Adrenal gland (tissue), 12 donors: ENCODE results near the gene ZNF469. TPM values are rescaled to one million over a fixed set of nuclear protein-coding genes. Genes with fewer than 3 reads are reported as not detected.
"Not testable (repeated sequence)": the region's sequence is repeated elsewhere in the genome, so short reads cannot be mapped to it uniquely, and the experiment has no call there.

Source experiments
- DNase-seq, 7 donors: peaks; one replicate each; pipeline ENCODE4 v3.0.0-alpha.2; 2019 to 2020
- H3K27ac ChIP-seq, 5 donors: fragments of 200-600 bp; sonication (generic) in 4 of 5; 1 replicate in 3 of 5; 2 replicates in 2 of 5; pipeline versions ENCODE4 v1.5.1 to v1.8.0; 2016 to 2020; ENCODE audit warnings: mild to moderate bottlenecking in 1 of 5
- H3K27me3 ChIP-seq: fragments of 200-600 bp; 2 replicates; pipeline ENCODE4 v1.8.0; 2021
- H3K36me3 ChIP-seq, 2 donors: fragments of 200-600 bp; replicated peaks in 1 of 2; 1 replicate in 1 of 2; 2 replicates in 1 of 2; pipeline versions ENCODE4 v1.5.1 to v1.8.0; 2018 to 2022
- H3K4me1 ChIP-seq, 2 donors: fragments of 200-600 bp; replicated peaks in 1 of 2; 1 replicate in 1 of 2; 2 replicates in 1 of 2; pipeline versions ENCODE4 v1.5.1 to v1.8.0; 2018 to 2021
- H3K4me3 ChIP-seq, 4 donors: fragments of 200-600 bp; sonication (generic) in 3 of 4; one replicate each; pipeline ENCODE4 v1.5.1; 2016 to 2018
- H3K9me3 ChIP-seq, 3 donors: fragments of 200-600 bp; sonication (generic) in 1 of 3; replicated peaks in 1 of 3; 1 replicate in 2 of 3; 2 replicates in 1 of 3; pipeline versions ENCODE4 v1.5.1 to v1.8.0; 2016 to 2021
- CTCF ChIP-seq, 6 experiments: fragments of 450-650 bp in 4 of 6; fragments of 200-600 bp in 2 of 6; sonication (generic) in 1 of 6; IDR thresholded peaks; 1 replicate in 5 of 6; 2 replicates in 1 of 6; pipeline versions ENCODE4 v1.5.1 to v1.8.0; 2016 to 2021; ENCODE audit warnings: antibody characterized with exemption in 6 of 6, mild to moderate bottlenecking in 2 of 6, moderate library complexity in 1 of 6
- POLR2A ChIP-seq, 2 donors: fragments of 450-650 bp; IDR thresholded peaks; one replicate each; pipeline ENCODE4 v1.6.1; 2017; ENCODE audit warnings: antibody characterized with exemption in 2 of 2, mild to moderate bottlenecking in 2 of 2, moderate library complexity in 1 of 2
- WGBS, 4 donors: extraction: QIAGEN DNeasy Blood & Tissue Kit in 2 of 4; methylation state at CpG; one replicate each; pipeline versions ENCODE4 v1.1.5 to v1.1.7; 2013 to 2017; 5-methylcytosine and 5-hydroxymethylcytosine counted together
- intact Hi-C, 2 donors: fragments of 100-400 bp; cut with DNase I; formaldehyde crosslinking; loops; one replicate each; pipeline versions ENCODE4 v1.14.1 to v1.15.0; 2022 to 2023
- polyA plus RNA-seq, 3 donors: library from polyadenylated mRNA; stranded (reverse); fragments of 200-250 nt in 2 of 3; fragments of 350-450 nt in 1 of 3; fragmentation: Illumina TruSeq in 1 of 3; extraction: RNeasy Lipid Tissue Mini Kit (QIAGEN cat#74804) in 1 of 3; gene quantifications; one replicate each; pipeline ENCODE4 v1.2.3, GENCODE V29; 2013 to 2014
- total RNA-seq, 9 donors: library from RNA; depleted of rRNA in 4 of 9; stranded (reverse); fragments of >200 nt in 4 of 9; fragments of 120-200 nt in 1 of 9; fragmentation: NEBNext Ultra II Directional in 1 of 9; extraction: Animal tissue kit (Norgen Biotek cat#: 25700) in 1 of 9; gene quantifications; one replicate each; pipeline versions ENCODE4 v1.1.0 to v1.2.4, GENCODE V29; 2013 to 2023
- donor health status: healthy with polysubstance abuse.
- donor health status: Bipolar disorder and iron deficiency.
- donor health status: DM: yes; HTN: yes; CAD: no.
- donor health status: DM: no; HTN: no; CAD: no.
- donor health status: DM: no; HTN: no; CAD: no.
- donor health status: DM: yes; HTN: yes; CAD: no.

The ZNF469 gene
- total and polyA plus RNA-seq, 12 donors, result 0.18 to 5.7 (median 1.9) TPM

- intact Hi-C loops, result no loop called here
- WGBS, 4 donors, result 82 to 92% (median 90%) methylated on average over 25 to 26 of the region's 26 CpGs
- no peak for DNase-seq
- Histone ChIP-seq H3K4me3 (no peak overlapping the region), H3K27me3 (no peaks in the 10 kb centered on the region), H3K9me3 (no peaks in the 10 kb centered on the region), H3K36me3 (no peaks in the 10 kb centered on the region), H3K27ac (no peak overlapping the region), H3K4me1 (no peaks in the 10 kb centered on the region)
- TF ChIP-seq CTCF (IDR thresholded peaks at IDR 0.05) (no peak), POLR2A (IDR thresholded peaks at IDR 0.05) (no peak)
Measured at GRCh38 chr16:88357317-88358022, 25.3 kb upstream of the ZNF469 start.

- Histone ChIP-seq H3K9me3 (no peaks in the 10 kb centered on the region), H3K4me3 (no peak overlapping the region), H3K36me3 (no peaks in the 10 kb centered on the region), H3K4me1 (no peaks in the 10 kb centered on the region), H3K27me3 (no peaks in the 10 kb centered on the region), H3K27ac (no peak overlapping the region)
- no peak for DNase-seq
- 76 to 82% (median 77%) methylated on average over 7 to 16 of the region's 16 CpGs for WGBS, 4 donors
- TF ChIP-seq CTCF (IDR thresholded peaks at IDR 0.05) (no peak), POLR2A (IDR thresholded peaks at IDR 0.05) (no peak)
- intact Hi-C loops, result no loop called here
Measured at GRCh38 chr16:88358023-88358420, 24.7 kb upstream of the ZNF469 start.

- intact Hi-C loops, result no loop called here
- WGBS, 4 donors, result 89 to 94% (median 90%) methylated on average over 9 to 21 of the region's 21 CpGs
- Histone ChIP-seq H3K9me3 (no peaks in the 10 kb centered on the region), H3K27me3 (no peaks in the 10 kb centered on the region), H3K27ac (no peak overlapping the region), H3K36me3 (no peaks in the 10 kb centered on the region), H3K4me1 (no peaks in the 10 kb centered on the region), H3K4me3 (no peak overlapping the region)
- no peak for TF ChIP-seq CTCF (IDR thresholded peaks at IDR 0.05)
- no peak for TF ChIP-seq POLR2A (IDR thresholded peaks at IDR 0.05)
- DNase-seq, result no peak
Measured at GRCh38 chr16:88359008-88359407, 23.8 kb upstream of the ZNF469 start.

GRCh38 chr16:88360401-88360800 lies 22.4 kb upstream of the ZNF469 start:
- H3K36me3 ChIP-seq, H3K27ac ChIP-seq, intact Hi-C loops, H3K9me3 ChIP-seq, H3K4me3 ChIP-seq, DNase-seq, H3K4me1 ChIP-seq, H3K27me3 ChIP-seq: not testable (repeated sequence)
- WGBS, 4 donors, result 89 to 95% (median 93%) methylated on average over 3 to 20 of the region's 20 CpGs

- WGBS, 4 donors, result 78 to 85% (median 84%) methylated on average over 2 of the region's 2 CpGs
- Histone ChIP-seq H3K27ac (no peak overlapping the region), H3K4me3 (no peak overlapping the region), H3K36me3 (no peaks in the 10 kb centered on the region), H3K27me3 (no peaks in the 10 kb centered on the region), H3K4me1 (no peaks in the 10 kb centered on the region), H3K9me3 (no peaks in the 10 kb centered on the region)
- no peak for TF ChIP-seq CTCF (IDR thresholded peaks at IDR 0.05)
- no peak for TF ChIP-seq POLR2A (IDR thresholded peaks at IDR 0.05)
- intact Hi-C loops, result no loop called here
- no peak for DNase-seq
Measured at GRCh38 chr16:88360999-88361398, 21.8 kb upstream of the ZNF469 start.
